ENCODE data around the gene NTN1.

- TF ChIP-seq EZH2 (IDR thresholded peaks at IDR 0.05) (no peak), FOXP2 (optimal IDR thresholded peaks at IDR 0.05; ENCODE audit: control extremely low read depth, extremely low read length, insufficient read depth) (no peak)
These were observed 164.5 kb downstream of the NTN1 start for GRCh38 chr17:9185688-9186284.
